Esophagus squamous epithelium (tissue), 4 donors: ENCODE results near the gene SPPL2B.

Source experiments
- CTCF ChIP-seq, 6 experiments: fragments of 450-650 bp in 4 of 6; fragments of 200-600 bp in 2 of 6; sonication (generic) in 2 of 6; IDR thresholded peaks; one replicate each; pipeline ENCODE4 v1.5.1; 2016 to 2019; ENCODE audit warnings: antibody characterized with exemption in 6 of 6, mild to moderate bottlenecking in 4 of 6, moderate library complexity in 4 of 6
- POLR2A ChIP-seq, 4 donors: fragments of 450-650 bp; IDR thresholded peaks; one replicate each; pipeline ENCODE4 v1.6.1; 2017; ENCODE audit warnings: antibody characterized with exemption in 4 of 4, mild to moderate bottlenecking in 4 of 4, moderate library complexity in 3 of 4

GRCh38 chr19:2343289-2343982 is 15.0 kb downstream of the SPPL2B start:
- no peak for TF ChIP-seq CTCF (IDR thresholded peaks at IDR 0.05)
- TF ChIP-seq POLR2A (IDR thresholded peaks at IDR 0.05), result no peak
